ENCODE data around the gene HIBADH.

HIBADH gene

DNA sequence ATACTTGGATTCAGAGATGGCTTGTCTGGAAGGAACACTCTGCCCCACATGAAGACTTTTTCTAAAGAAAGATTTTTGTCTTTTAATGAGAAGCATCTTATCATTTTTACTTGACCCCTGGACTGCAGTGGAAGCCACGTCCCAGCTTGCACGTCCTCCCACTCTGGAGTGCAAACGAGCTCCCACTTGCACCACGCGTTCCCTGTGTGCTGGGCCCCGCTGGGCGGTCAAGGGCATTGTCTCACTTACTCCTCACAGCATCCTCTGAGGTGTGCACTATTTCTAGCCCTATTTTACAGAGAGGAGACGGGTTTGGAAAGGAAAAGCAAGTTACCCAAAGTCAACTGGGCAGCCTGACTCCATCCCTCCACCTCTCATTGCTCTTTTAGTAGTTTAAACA, 175.2 kb downstream of the HIBADH start:
- no peak for DNase-seq (ENCODE audit: low spot score)

DNA sequence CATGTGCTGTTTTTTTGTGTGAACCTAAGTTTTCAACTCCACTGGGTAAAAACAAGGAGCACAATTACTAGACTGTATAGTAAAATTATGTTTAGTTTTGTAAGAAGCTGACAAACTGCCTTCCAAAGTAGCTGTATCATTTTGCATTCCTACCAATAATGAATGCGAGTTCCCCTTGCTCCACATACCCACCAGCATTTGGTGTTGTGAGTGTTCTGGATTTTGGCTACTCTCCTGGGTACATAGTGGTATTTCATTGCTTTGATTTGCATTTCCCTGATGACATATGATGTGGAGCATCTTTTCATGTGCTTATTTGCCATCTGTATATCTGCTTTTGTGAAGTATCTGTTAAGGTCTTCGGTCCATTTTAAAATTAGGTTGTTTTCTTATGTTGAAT, 178.2 kb downstream of the HIBADH start:
- no peak for DNase-seq (ENCODE audit: low spot score)

DNA sequence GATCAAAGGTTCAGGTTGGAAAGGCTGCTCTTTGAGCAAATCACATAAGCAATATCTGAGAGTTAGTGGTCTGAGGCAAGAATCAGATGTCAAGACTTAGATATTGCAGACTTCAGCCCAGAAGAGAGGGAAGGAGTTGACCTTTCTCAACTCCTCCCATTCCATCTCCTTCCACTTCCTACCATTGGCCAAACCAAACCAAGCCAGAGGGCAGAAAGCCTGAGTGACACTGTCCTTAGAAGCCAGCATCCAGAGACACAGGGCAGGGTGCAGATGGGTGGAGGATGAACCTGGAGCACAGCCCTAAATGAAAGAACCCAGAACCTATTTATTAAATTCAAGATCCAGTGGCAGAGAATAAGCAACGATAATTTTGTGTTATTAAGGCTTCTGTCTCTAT, 180.5 kb downstream of the HIBADH start:
- DNase-seq (ENCODE audit: low spot score): no peak

DNA sequence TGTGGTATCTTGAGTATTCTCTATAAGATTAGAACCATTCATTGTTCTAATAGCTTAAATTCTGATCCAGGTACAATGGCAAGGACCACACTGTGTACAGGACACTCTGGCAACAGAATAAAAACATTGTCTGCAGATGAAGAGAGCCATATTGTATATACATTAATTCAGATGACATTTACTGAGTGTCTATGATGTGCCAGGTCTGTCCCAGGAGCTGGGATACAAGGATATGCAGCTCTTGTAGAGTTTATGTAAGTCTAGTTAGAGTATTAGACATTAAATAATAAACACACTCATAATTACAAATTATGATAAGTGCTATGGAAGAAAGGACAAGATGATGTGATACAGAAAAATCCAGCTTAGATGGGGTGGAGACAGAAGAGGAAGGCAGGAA, 184.1 kb downstream of the HIBADH start:
- no peak for DNase-seq (ENCODE audit: low spot score)

DNA sequence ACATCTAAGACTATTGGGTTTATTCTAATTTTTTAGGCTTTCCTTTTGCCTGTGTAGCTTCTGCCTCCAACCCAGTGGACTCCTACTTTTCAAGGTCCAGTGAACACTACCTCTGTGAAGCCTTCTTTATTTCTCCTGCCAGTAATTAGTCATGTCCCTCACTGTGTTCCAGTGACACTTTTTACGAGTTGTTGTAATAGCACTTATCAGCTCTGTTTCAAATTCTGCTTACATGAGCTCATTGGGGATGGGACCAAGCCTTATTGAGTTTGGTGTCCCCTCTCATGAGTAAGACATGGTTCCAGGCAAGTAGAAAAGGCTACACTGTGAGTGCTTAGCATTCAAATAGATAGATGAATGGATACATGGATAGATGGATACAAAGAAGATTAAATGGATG, 184.6 kb downstream of the HIBADH start:
- no peak for DNase-seq (ENCODE audit: low spot score)

DNA sequence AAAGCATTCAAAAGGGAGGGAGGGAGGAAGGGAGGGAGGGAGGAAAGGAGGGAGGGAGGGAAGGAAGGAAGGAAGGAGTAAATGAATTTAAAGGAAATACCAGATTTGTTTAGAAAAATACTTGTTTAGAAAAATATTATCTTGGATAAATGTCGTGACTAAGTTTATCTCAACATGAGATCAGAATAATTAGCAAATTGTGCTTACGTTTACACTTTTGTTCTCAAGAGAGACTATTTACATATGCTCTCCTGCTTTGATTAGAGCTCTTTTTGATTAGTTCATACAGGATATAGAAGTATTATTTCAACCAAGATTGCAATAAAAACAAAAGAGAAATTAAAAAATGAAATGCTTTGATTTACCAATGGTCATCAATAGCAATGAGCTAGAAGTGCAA, 186.2 kb downstream of the HIBADH start:
- no peak for DNase-seq (ENCODE audit: low spot score)
